GM12864 (cell line): ENCODE data around the gene SAMD3.
"Not testable (repeated sequence)": the region's sequence is repeated elsewhere in the genome, so short reads cannot be mapped to it uniquely, and the experiment has no call there.

Experiments used
- DNase-seq: peaks from one replicate; pipeline ENCODE4 v3.0.0-alpha.2; 2011; ENCODE audit warnings: low read depth
- H3K4me3 ChIP-seq: 2 replicates; pipeline ENCODE4 v1.5.1; 2011; ENCODE audit warnings: mild to moderate bottlenecking, low read depth, low read length, control low read depth
- TF ChIP-seq, protein P1 (sequence below): IDR thresholded peaks from 2 replicates; pipeline ENCODE4 v1.5.1; 2011; ENCODE audit warnings: low read depth, mild to moderate bottlenecking, moderate library complexity, low read length, control low read depth, inconsistent platforms; ENCODE audit errors: missing control alignments

Gene SAMD3

DNA sequence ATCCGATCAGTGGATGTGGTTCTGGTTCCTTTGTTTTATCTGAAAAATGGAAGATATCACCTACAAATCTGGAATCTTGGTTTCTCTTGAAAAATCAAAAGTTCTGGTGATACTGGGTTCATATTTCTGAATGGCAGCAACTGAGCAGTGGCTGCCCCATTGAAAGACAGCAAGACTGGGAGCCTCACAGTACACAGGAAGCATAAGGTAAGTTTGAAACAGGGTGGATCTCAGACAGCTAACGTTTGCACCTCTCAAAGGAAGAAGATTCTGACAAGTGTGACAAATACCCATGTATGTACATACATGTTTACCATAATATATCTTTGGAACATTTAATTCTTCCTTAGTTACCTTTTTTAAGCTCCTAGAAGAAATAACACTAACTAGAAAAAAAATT lies at the start of gene SAMD3:
Gene SAMD3, minus strand, starts transcription at position 177 of the 400 bp plus-strand sequence. CDS start 7,678 bp downstream, outside the sequence.
- H3K4me3 ChIP-seq: no peak within 1 kb of the TSS
- TF ChIP-seq, protein P1, sequence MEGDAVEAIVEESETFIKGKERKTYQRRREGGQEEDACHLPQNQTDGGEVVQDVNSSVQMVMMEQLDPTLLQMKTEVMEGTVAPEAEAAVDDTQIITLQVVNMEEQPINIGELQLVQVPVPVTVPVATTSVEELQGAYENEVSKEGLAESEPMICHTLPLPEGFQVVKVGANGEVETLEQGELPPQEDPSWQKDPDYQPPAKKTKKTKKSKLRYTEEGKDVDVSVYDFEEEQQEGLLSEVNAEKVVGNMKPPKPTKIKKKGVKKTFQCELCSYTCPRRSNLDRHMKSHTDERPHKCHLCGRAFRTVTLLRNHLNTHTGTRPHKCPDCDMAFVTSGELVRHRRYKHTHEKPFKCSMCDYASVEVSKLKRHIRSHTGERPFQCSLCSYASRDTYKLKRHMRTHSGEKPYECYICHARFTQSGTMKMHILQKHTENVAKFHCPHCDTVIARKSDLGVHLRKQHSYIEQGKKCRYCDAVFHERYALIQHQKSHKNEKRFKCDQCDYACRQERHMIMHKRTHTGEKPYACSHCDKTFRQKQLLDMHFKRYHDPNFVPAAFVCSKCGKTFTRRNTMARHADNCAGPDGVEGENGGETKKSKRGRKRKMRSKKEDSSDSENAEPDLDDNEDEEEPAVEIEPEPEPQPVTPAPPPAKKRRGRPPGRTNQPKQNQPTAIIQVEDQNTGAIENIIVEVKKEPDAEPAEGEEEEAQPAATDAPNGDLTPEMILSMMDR: no peak

GRCh38 chr6:130269969-130270635 lies 47.4 kb upstream of the SAMD3 start:
- TF ChIP-seq, protein P1: no peak
- DNase-seq: peak; percentile 24
- no peak overlapping the region for H3K4me3 ChIP-seq

More for the DNA sequence above, at the start of gene SAMD3:
- DNase-seq: no peak

GRCh38 chr6:130265553-130265952 lies 42.8 kb upstream of the SAMD3 start:
- not testable (repeated sequence) for H3K4me3 ChIP-seq, DNase-seq

DNA sequence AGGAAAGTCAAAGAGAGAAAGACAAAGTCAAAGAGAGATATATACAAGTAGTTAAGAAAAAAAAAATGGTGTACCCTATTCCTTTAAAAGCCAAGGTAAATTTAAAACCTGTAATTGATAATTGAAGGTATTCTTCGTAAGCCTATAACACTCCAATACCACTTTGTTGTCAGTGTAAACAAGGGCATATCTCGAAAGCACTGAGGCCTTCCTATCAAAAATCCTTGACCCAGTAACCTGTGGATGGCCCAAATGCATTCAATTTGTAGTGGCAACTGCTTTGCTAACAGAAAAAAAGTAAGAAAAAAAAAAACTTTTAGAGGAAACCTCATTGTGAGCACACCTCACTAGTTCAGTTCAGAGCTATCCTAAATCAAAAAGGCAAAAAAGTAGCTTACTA lies 39.3 kb upstream of the SAMD3 start:
- H3K4me3 ChIP-seq: peak overlapping the region; percentile 51
- DNase-seq: no peak
- TF ChIP-seq, protein P1: no peak

DNA sequence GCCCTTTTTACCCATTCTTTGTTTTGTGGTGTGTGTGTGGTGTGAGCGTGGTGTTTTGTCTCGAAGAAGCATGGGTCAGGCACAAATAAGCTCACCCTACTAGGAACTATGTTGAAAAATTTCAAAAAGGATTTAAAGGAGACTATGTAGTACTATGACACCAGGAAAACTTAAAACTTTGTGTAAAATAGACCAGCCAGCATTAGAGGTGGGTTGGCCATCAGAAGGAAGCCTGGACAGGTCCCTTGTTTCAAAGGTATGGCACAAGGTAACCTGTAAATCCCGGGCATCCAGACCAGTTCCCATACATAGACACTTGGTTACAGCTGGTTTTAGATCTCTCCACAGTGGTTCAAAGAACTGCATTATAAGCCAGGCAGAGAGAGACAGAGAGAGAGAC lies 38.8 kb upstream of the SAMD3 start:
- not testable (repeated sequence) for DNase-seq
- peak overlapping the region; percentile 51 for H3K4me3 ChIP-seq

- peak overlapping the region; percentile 51 for H3K4me3 ChIP-seq
Measured at GRCh38 chr6:130260614-130261241, 38.0 kb upstream of the SAMD3 start.

DNA sequence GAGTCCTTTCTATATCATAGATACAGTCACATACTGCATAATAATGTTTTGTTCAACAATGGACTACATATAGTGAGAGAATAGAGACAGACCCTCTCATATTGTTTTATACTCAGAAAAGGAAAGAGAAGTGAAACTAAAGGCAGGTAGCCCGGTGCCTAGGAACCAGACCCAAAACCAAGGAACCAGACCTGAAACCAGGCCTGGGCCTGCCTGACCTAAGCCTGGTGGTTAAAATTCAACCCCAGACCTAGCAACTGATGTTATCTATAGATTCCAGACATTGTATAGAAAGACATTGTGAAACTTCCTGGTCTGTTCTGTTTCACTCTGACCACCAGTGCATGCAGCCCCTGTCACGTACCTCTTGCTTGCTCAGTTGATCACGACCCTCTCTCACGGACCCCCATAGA lies 37.3 kb upstream of the SAMD3 start:
- H3K4me3 ChIP-seq: peak overlapping the region; percentile 51; the same call in 1 of the 2 replicates
- peak; percentile 66 for DNase-seq

More at GRCh38 chr6:130260614-130261241, 38.0 kb upstream of the SAMD3 start:
- DNase-seq: peak; percentile 38

DNA sequence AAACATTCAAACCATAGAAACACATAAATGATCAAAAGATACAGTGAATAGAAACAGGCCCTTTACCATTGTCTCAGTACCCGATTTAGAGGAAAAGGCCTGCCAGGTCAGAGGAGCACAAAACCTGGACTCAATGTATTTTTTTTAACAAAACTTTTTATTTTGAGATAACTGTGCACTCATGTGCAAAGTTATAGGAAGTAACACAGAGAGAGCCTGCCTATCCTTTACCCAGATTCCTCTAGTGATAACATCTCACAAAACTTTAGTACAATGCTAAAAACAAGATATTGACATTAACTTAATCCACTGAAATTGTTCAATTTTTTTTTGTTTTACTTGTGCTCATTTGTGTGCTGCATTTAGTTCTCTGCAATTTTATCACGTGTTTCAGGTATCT lies 36.8 kb upstream of the SAMD3 start:
- no peak overlapping the region for H3K4me3 ChIP-seq
- TF ChIP-seq, protein P1: no peak
- no peak for DNase-seq

DNA sequence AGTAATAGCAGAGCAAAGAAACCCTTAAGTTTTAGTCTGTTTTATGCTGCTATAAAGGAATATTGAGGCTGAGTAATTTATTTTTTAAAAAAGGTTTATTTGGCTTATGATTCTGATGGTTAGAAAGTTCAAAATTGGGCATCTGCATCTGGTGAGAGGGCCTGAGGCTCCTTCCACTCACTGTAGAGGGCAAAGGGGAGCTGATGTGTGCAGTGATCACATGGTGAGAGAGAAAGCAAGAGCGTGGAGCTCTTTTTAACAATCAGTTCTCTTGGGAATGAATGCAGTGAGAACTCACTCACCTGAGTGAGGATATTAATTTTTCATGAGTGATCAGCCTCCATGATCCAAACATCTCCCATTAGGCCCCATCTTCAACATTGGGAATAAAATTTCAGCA lies 36.4 kb upstream of the SAMD3 start:
- TF ChIP-seq, protein P1: no peak
- H3K4me3 ChIP-seq: no peak overlapping the region

More for the DNA sequence above, 36.4 kb upstream of the SAMD3 start:
- DNase-seq: no peak
